ENCODE measurements around the gene ADCY1. TPM values are rescaled to one million over a fixed set of nuclear protein-coding genes. Genes with fewer than 3 reads are reported as not detected.

ADCY1 gene
- total and polyA plus RNA-seq, 2 donors (not counting 3 experiments of a cell fraction or from before 2014, with no cell fraction given) = 0.52 to 1.6 TPM

DNA sequence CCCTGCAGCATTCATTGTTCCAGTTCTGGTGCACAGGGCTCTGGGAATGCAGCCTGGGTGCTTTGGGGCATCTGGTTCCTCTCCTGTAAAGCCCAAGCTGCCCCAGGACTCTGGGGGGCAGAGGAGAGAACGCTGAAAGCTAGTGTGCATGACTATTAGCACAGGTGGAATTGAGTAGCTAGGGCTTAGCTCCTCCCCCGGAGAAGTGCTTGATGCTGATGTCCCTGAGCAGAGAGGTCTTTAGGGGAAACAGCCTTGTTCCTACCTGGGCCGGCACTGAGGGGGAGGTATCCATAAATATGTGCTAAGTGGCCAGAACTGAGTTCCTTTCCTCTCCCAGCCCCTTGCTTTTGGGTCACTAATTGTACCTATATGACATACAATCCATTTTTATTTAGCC lies 3.9 kb downstream of the ADCY1 start:
- no peaks in the 10 kb centered on the region for H3K9me3 ChIP-seq (replicated peaks; ENCODE audit: control insufficient read depth, insufficient read depth, low read length)
- H3K9me1 ChIP-seq (replicated peaks; ENCODE audit: control insufficient read depth, extremely low read depth, insufficient read depth, low read length) = no peaks in the 10 kb centered on the region
- H2AFZ ChIP-seq (ENCODE audit: low read depth, low read length) = no peak overlapping the region
- H3K79me2 ChIP-seq (ENCODE audit: control insufficient read depth, insufficient read depth, low read length) = no peaks in the 10 kb centered on the region
- dilution Hi-C loops (cut with MboI; ENCODE audit: extremely low pct_ligation_motif_present, low sequenced_read_pairs) (no loop called here), intact Hi-C loops (cut with micrococcal nuclease) (no loop called here)
- TF ChIP-seq, protein P1, sequence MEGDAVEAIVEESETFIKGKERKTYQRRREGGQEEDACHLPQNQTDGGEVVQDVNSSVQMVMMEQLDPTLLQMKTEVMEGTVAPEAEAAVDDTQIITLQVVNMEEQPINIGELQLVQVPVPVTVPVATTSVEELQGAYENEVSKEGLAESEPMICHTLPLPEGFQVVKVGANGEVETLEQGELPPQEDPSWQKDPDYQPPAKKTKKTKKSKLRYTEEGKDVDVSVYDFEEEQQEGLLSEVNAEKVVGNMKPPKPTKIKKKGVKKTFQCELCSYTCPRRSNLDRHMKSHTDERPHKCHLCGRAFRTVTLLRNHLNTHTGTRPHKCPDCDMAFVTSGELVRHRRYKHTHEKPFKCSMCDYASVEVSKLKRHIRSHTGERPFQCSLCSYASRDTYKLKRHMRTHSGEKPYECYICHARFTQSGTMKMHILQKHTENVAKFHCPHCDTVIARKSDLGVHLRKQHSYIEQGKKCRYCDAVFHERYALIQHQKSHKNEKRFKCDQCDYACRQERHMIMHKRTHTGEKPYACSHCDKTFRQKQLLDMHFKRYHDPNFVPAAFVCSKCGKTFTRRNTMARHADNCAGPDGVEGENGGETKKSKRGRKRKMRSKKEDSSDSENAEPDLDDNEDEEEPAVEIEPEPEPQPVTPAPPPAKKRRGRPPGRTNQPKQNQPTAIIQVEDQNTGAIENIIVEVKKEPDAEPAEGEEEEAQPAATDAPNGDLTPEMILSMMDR (IDR thresholded peaks at IDR 0.05; ENCODE audit: extremely low read depth in 1 of 2, insufficient read depth in 1 of 2, low read depth in 1 of 2, low read length in 2 of 2) = no peak
- no peak for TF ChIP-seq FOS (IDR thresholded peaks at IDR 0.05; ENCODE audit: borderline replicate concordance, insufficient read depth, low read length)
- TF ChIP-seq EZH2 (IDR thresholded peaks at IDR 0.05; ENCODE audit: borderline replicate concordance, low read depth, low read length, severe bottlenecking) = no peak
- no peak for TF ChIP-seq GATA2 (IDR thresholded peaks at IDR 0.05; ENCODE audit: insufficient read depth, insufficient read length, low read depth, low read length)
- no peak for TF ChIP-seq POLR2A (IDR thresholded peaks at IDR 0.05; ENCODE audit: low read depth, low read length)
- no peak for TF ChIP-seq POLR2AphosphoS5 (IDR thresholded peaks at IDR 0.05; ENCODE audit: insufficient read depth, low read depth, low read length)
- TF ChIP-seq, protein P2, sequence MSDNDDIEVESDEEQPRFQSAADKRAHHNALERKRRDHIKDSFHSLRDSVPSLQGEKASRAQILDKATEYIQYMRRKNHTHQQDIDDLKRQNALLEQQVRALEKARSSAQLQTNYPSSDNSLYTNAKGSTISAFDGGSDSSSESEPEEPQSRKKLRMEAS (IDR thresholded peaks at IDR 0.05; ENCODE audit: insufficient read depth, insufficient read length) = no peak
- no peak for TF ChIP-seq JUN (IDR thresholded peaks at IDR 0.05; ENCODE audit: borderline replicate concordance, insufficient read depth, insufficient read length, low read depth)
- no peak for TF ChIP-seq MYC (IDR thresholded peaks at IDR 0.05; ENCODE audit: low read depth, low read length)
- H3K4me1 ChIP-seq (ENCODE audit: control insufficient read depth, extremely low read depth, insufficient read depth, low read length) = peaks cover 7% of the 10 kb centered on the region
- CTCF ChIA-PET = no interaction called here
- DNase-seq (ENCODE audit: low read depth, low spot score) = no peak
- H3K9ac ChIP-seq (replicated peaks; ENCODE audit: extremely low read depth, insufficient read depth, low read length) = no peak overlapping the region
- H3K27me3 ChIP-seq (ENCODE audit: control insufficient read depth in 2 of 2, insufficient read depth in 2 of 2, low read length in 2 of 2) = peaks cover 32 to 38% of the 10 kb centered on the region in 2 experiments
- no peak overlapping the region for H3K4me3 ChIP-seq (replicated peaks in 1 of 3; ENCODE audit: insufficient read depth in 1 of 3, low read depth in 1 of 3, low read length in 3 of 3)
- no peak overlapping the region for H3K4me2 ChIP-seq (ENCODE audit: insufficient read depth, low read length)
- no peak overlapping the region for H3K27ac ChIP-seq (ENCODE audit: insufficient read depth, low read depth, low read length)
- no TSS peak for BruUV-seq (replicated peaks)
- H4K20me1 ChIP-seq (replicated peaks; ENCODE audit: control insufficient read depth, extremely low read depth, insufficient read depth, low read length) = no peaks in the 10 kb centered on the region
- FAIRE-seq = no peak
- POLR2A ChIA-PET = no interaction called here
- no peaks in the 10 kb centered on the region for H3K36me3 ChIP-seq (ENCODE audit: control insufficient read depth in 2 of 2, extremely low read depth in 1 of 2, insufficient read depth in 2 of 2, low read length in 2 of 2)

Data from endothelial cell of umbilical vein (primary cell).